Neuron (in vitro differentiated cells): ENCODE data around the gene DDX42.
"Not testable (repeated sequence)": the region's sequence is repeated elsewhere in the genome, so short reads cannot be mapped to it uniquely, and the experiment has no call there.

Experiments
- H2AFZ ChIP-seq: one replicate; pipeline ENCODE4 v1.6.1; 2013; ENCODE audit warnings: low read depth, mild to moderate bottlenecking, inconsistent platforms, low read length, moderate library complexity
- H3K27me3 ChIP-seq: one replicate; pipeline ENCODE4 v1.6.1; 2013; ENCODE audit warnings: low read length; ENCODE audit not compliant: insufficient read depth
- H3K36me3 ChIP-seq: one replicate; pipeline ENCODE4 v1.6.1; 2013; ENCODE audit warnings: low read length; ENCODE audit not compliant: insufficient read depth
- H3K4me1 ChIP-seq: one replicate; pipeline ENCODE4 v1.6.1; 2013; ENCODE audit warnings: low read length; ENCODE audit not compliant: insufficient read depth
- H3K4me3 ChIP-seq: 2 replicates; pipeline ENCODE4 v1.5.1; 2013; ENCODE audit warnings: mild to moderate bottlenecking, low read length, moderate library complexity
- H3K9me3 ChIP-seq: one replicate; pipeline ENCODE4 v1.6.1; 2013; ENCODE audit warnings: low read length

The DDX42 gene

GRCh38 chr17:63855185-63855584 lies 81.2 kb downstream of the DDX42 start:
- Histone ChIP-seq H3K4me1 (no peaks in the 10 kb centered on the region), H2AFZ (no peak overlapping the region), H3K27me3 (peaks cover 4% of the 10 kb centered on the region), H3K4me3 (no peak overlapping the region), H3K36me3 (no peaks in the 10 kb centered on the region), H3K9me3 (no peaks in the 10 kb centered on the region)

- H3K36me3 ChIP-seq = not testable (repeated sequence)
Measured at GRCh38 chr17:63856425-63856824, 82.5 kb downstream of the DDX42 start.

GRCh38 chr17:63859257-63859656 lies 85.3 kb downstream of the DDX42 start:
- Histone ChIP-seq H2AFZ (no peak overlapping the region), H3K4me1 (no peaks in the 10 kb centered on the region), H3K27me3 (no peaks in the 10 kb centered on the region), H3K4me3 (no peak overlapping the region), H3K36me3 (no peaks in the 10 kb centered on the region), H3K9me3 (no peaks in the 10 kb centered on the region)

More at GRCh38 chr17:63856425-63856824, 82.5 kb downstream of the DDX42 start:
- H2AFZ ChIP-seq, H3K27me3 ChIP-seq, H3K4me3 ChIP-seq, H3K9me3 ChIP-seq, H3K4me1 ChIP-seq: not testable (repeated sequence)

DNA sequence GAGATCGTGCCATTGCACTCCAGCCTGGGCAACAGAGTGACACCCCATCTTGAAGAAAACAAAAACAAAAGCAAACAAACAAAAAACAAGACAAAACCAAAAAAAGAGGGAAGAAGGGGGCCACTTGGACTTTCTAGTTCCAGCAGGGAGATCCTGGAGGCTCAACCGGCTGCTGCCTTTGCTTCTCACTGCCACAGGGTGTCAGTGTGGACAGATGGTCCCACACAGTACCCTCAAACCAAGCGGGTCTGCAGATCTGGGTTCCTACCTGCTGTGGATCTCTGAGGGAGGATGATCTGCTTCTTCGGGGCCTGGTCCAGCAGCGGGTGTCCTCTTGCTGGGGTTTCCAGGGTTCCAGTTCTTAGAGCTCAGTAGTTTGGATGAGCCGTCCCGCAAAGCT lies 92.7 kb downstream of the DDX42 start:
- H3K9me3 ChIP-seq, H2AFZ ChIP-seq, H3K4me3 ChIP-seq, H3K36me3 ChIP-seq, H3K4me1 ChIP-seq, H3K27me3 ChIP-seq: not testable (repeated sequence)
